Stimulated activated CD8-positive, alpha-beta memory T cell treated with anti-CD3 and anti-CD28 coated beads, Interleukin-7, amount 100 ng/mL, for 1 hour (primary cell): Measurements from ENCODE around the gene SLC7A1.

Experiments used
- DNase-seq, 2 donors: peaks; one replicate each; pipeline ENCODE4 v3.0.0-alpha.2; 2020; ENCODE audit warnings: low read depth in 2 of 2

The SLC7A1 gene

GRCh38 chr13:29511106-29511796 lies 84.2 kb downstream of the SLC7A1 start:
- DNase-seq, result no peak

DNA sequence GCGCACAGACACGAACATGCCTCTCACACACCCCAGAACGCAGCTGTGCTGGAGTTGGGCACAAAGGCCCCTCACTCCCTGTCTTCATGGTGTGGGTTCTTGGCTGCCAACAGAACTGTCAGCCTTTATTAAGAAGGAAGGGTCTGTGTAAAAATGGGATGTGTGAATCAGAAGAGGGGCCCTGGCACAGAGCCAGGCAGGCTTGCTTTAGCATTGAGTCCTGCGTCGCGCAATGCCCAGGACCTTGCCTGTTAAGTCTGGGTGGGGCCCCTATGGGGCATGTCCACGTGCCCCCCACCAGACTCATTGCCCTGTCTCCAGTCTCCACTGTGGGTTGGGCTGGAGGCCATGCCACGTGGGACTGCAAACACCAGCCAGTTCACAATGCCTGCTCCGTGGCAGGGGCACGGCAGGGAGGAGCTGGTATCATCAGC lies 84.8 kb downstream of the SLC7A1 start:
- DNase-seq, result no peak

DNA sequence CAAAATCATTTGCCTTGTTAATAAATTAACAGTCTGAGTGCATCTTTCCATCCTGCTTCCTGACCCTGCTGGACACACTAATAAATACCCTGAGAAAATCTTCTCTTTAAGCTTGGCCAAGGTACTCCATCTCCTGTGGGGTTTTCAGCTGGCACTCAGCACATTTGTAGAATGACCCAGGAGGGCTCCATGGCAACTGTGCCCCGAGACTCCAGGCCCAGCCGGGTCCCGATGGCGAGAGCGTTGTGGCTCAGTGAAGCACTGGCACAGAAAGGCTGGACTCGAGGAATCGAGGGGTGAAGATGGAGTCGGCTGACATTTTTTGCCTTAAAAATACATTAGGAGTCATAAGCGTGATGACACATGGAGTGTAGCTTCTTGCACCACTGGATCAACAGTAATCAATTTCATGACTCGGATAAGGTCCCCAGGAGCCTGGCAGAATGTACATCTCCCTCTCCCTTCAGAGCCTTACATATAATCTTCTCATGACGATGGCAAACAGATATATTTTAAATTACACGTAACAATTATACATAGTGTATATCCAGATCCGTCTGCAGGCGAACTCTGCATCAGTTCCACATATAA lies 85.4 kb downstream of the SLC7A1 start:
- DNase-seq, result no peak

- DNase-seq, result no peak
These were observed 86.6 kb downstream of the SLC7A1 start for GRCh38 chr13:29508876-29509252.

DNA sequence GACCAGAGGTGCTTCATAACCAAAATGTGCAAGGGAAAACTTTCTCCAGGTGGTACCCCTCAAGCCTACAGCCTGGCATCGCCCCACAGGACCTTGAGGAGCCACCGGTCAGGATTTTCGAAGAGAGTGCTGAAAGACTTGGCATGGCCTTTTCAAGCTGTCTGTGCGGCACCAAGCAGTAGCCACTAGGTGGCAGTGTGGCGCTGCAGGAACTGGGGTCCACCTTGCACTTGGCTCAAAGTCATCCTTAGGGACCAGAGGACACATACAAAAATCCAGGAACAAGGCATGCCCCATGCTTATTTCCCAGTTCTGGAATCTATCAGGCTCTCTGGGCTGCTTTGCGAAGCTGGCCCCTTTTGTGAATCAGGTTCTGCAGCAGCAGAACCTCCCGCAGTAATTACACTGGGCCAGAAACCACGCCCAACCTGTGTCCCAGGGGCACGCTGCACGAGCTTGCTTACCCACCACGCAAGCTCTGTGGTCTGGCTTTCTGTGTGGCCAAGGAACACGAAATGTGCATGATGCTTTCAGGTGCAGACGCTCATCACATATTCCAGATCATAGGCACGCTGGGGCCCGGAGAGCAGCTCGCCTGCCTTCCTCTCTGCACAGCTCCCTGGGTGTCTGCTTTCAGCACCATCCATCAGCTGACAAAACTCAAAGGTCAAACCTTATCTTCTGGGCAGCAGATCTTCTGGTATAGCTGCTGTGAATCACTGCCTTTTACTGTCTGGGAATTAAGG lies 87.2 kb downstream of the SLC7A1 start:
- DNase-seq, result peak; percentile 51 to 70

DNA sequence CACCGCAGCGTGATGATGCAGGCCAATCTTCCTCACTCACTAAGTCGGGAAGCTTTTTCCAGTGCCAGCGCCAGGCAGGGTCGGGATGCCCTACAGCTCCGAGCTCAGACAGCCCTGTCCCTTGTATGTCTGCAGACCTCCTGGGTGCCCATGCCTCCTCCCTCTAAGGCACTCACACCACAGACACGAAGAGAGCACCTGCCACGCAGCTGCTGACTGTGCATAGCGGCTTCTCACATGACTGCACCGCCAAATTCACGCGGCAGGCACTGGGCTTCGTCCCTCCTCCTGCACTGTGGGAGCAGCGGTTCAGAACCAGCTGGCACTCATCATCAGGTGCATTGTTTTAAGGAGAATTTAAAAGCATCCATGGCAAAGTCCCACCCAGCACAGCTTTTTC lies 88.1 kb downstream of the SLC7A1 start:
- no peak for DNase-seq

DNA sequence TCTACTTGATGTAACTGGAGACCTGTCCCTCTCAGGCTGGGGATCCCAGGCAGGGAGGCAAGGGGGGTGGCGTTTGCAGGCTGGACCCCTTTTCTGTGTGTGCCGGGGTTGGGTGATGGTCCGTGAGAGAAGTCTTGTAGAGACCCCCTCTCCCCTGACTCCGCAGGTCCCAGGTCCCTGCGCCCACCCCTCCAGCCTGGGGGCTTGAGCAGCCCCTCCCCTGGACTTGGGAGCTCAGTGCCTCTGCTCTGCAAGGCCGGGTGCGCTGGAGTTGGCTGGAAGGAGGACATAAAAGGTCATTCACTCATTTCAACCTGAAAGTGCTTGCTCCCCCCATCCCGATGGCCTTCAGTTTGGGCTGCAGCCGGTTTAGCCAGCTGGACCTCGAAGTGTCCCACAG lies 89.5 kb downstream of the SLC7A1 start:
- no peak for DNase-seq

DNA sequence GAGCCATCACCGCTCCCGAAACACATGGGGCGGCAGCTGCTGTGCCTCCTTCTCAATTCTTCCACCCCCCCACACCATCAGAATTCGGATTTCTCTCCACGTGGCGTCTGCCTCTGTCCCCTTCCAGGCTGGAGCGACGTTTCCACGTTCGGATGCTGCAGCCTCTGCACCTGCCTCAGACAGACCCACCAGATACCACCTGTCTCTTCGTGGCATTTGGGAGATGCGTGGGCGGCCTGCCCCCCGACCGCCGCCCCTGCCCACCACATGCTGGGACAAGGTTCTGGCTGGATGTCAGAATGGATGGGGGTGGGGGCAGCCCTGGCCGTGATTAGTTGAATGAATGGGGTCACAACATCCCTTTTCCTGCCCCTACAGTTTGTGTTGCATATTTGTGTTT lies 90.0 kb downstream of the SLC7A1 start:
- DNase-seq, result no peak

- no peak for DNase-seq
These were observed 90.8 kb downstream of the SLC7A1 start for GRCh38 chr13:29504691-29505090.

DNA sequence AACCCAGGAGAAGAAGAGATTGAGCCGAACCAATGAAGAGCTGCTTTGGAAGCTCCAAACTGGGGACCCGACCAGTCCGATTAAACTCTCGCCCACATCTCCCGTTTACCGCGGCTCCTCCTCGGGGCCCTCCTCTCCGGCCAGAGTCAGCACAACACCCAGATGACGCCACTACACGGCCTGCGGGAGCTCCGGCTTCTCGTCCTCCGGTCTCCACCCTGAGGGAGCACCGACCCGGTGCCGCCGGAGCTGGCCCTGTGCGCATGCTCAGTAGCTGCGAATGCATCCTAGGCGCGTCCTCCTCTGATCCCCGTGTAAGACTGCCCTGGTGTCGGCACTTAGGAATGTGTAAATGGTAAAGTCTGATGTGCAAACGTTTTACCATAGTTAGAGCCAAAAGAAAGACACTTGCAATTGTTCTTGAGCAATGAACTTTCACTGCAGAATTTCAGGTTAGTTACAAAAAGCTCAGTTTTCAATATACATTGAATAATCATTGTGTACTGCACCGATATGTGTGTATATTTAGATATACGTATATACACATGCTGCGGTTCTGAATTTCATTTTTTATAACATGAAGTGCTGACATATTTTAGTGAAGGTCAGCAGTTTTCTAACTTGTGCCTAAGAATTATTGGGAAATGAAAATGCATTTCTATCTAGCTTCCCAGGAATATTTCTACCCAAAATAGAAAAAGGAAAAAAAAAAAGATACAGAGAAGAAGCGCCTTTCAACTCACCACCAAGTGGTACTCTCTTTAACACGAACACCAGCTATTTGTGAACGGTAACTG lies 92.2 kb downstream of the SLC7A1 start:
- DNase-seq, result no peak

DNA sequence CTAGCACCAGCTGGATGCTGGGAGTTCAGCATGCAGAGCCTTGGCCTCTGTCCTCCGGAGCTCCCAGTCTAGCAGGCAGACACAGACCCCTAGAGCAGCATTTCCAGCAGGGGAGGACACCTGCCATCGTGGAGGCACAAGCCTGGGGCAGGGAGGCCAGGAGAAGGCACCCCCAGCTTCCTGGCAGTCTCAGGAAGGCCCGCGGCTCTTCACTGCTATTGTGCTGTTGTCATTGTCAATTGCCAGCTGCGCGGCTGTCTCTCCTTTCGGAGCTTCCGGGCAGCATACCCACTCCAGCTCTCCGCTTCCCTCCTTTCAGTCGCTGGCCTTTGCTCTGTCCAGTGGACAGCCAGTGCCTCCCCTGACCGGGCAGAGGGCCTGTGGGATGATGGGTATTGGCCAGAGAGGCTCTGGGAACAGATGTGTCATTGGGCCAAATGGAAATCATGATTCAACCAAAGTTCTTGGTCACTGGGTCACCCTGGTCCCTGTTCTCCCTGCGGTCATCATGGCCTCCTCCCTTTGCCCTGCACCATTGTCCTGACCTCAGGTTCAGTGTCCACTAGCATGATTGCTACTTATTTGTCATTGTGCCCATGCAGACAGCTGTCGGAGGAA lies 93.0 kb downstream of the SLC7A1 start:
- DNase-seq, result no peak

DNA sequence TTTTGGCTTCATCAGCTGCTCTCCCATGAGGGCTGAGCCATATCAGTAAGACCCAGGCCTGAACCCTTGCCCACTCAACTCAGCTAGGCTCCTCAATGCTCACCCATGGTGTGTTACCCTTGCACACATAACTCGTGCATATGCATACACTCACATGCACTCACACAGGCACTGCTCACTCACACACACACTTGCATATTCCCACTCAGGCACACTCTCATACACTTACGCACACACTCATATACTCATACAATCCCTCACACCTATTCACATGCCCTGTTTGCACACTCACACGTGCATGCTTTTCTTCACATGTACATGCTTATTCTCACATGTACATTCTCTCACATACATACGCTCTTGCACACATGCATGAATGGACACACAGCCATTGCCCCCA lies 93.8 kb downstream of the SLC7A1 start:
- DNase-seq, result no peak

GRCh38 chr13:29500386-29500785 lies 95.1 kb downstream of the SLC7A1 start:
- DNase-seq, result no peak

- no peak for DNase-seq
These were observed 95.9 kb downstream of the SLC7A1 start for GRCh38 chr13:29499506-29500165.

DNA sequence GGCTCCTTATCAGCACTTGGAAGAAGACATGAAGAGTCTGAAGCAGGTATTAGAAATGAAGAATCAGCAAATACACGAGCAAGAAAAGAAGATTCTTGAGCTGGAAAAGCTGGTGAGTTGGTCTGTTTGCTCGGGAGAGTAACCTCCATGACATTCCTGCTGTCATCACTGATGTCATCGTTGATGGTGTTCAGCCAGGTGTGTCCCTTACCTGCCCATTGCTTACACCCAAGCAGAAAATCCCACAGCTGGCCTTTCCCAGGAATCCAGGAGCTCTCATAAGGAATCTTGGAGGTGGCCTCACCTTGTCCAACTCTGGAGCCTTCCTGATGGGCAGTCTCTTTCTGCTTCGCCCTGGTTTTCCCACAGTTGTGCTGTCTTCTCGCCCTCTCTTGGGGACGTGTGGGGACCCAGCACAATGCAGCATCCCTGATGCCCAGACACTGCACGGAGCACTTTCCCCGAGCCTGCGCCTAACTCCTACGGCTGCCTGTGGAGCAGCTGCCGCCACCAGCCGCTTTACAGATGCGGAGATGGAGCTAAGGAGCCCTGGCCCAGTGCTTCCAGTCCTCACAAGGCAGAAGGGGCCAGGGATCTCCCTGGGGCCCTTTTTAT lies 97.0 kb downstream of the SLC7A1 start:
- DNase-seq, result no peak

DNA sequence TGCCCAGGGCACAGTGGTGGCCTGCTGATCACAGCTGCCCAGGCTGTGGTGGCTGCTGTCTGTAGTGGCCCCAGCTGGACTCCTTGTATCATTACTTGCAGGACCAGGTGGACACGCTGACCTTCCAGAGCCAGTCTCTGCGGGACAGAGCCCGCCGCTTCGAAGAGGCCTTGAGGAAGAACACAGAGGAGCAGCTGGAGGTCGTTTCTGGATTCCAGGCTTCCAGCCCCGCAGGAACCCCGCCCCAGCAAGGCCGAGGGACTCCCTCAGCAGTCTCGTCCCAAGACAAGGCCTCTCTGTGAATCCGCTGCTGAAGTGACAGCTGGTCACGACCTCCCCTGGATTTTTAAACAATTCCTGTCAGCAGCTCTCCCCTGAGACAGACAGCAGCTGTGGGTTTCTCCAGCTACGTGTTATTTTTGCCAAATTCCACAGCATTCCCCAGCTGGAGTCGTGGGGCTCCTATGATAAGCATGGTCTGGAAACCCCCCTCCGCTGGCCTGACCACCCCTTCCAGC lies 98.3 kb downstream of the SLC7A1 start:
- no peak for DNase-seq

DNA sequence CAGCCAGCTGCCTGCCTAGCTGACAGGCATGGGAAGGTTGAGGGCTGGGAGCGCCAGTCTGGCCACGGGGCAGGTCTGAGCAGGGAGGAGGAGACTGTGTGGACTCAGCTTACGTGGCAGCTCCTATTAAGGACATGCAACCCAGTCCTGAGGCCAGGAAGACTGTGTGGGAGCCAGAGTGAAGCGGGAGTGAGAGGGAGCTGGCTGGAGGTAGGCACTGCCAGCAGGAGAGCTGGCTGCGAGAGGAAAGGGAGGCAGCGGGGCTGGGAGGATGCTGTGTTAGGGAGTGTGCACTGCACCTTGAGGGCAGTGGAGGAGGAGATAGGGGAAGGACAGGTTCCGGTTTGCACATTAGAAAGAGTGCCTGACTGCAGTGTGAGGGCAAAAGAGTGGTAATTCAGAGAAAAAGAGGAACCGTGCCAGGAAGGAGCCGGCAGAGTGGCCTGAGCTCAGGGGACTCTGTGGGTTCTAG lies 99.2 kb downstream of the SLC7A1 start:
- DNase-seq, result no peak

DNA sequence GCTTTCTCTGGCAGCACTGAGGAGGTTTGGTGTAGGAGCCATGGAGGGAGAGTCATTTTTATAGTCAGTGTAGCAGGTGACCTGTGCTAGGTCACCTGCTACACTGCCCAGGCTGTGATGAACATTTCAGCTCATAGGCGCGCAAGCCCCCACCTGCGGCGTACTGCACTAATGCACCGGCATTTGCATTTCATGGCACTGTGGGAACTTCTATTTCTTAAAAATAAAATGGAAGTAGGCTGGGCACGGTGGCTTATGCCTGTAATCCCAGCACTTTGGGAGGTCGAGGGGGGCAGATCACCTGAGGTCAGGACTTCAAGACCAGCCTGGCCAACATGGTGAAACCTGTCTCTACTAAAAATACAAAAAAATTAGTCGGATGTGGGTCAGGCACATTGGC lies 101.0 kb downstream of the SLC7A1 start:
- DNase-seq, result no peak

GRCh38 chr13:29493796-29494195 lies 101.7 kb downstream of the SLC7A1 start:
- no peak for DNase-seq

DNA sequence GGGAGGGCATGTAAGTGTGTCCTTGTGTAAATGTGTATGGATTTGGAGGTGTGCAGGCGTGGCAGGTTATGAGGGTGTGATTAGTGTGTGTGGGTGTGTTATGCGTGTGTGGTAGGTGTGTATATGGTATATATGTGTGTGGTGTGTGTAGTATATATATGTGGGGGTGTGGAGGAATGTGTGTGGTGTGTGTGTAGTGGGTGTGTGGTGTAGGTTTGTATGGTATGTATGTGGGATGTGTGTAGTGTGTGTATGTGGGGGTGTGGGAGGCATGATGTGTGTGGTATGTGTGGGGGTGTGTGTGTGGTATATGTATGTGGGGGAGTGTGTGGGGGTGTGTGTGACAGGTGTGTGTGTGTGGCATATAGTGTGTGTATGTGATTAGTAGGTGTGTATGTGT lies 104.2 kb downstream of the SLC7A1 start:
- DNase-seq, result no peak

DNA sequence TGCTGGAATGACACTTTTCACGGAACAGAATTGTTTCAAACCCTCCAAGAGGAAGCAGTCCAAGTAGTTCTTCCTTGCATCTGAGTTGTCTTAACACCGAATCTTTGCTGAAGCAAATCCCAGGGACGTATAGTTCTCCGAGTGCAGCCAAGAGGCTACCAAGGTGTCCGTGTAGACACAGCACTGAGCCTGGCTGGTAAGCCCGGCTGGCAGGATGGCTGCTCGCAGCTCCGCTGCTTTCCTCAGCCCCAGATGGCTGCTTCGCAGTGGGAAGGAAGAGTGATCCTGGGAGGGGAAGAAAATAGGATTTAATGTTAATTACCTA lies 105.0 kb downstream of the SLC7A1 start:
- no peak for DNase-seq
